ENCODE data around the gene VRK1. TPM values are rescaled to one million over a fixed set of nuclear protein-coding genes. Genes with fewer than 3 reads are reported as not detected.
"Not testable (repeated sequence)": the region's sequence is repeated elsewhere in the genome, so short reads cannot be mapped to it uniquely, and the experiment has no call there.

The VRK1 gene
- total and polyA plus RNA-seq, 7 experiments from 2014 or later: 28.5 to 52.2 (median 40.7) TPM

DNA sequence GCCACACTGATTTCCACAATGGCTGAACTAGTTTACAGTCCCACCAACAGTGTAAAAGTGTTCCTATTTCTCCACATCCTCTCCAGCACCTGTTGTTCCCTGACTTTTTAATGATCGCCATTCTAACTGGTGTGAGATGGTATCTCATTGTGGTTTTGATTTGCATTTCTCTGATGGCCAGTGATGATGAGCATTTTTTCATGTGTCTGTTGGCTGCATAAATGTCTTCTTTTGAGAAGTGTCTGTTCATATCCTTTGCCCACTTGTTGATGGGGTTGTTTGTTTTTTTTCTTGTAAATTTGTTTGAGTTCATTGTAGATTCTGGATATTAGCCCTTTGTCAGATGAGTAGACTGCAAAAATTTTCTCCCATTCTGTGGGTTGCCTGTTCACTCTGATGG is 32.0 kb upstream of the VRK1 start:
- H3K4me1 ChIP-seq (ENCODE audit: control insufficient read depth in 2 of 2, insufficient read depth in 2 of 2, low read length in 2 of 2); CTCF ChIA-PET; ATAC-seq; H3K4me1 Mint-ChIP-seq; POLR2A ChIA-PET; H3K9me3 Mint-ChIP-seq; H3K4me3 ChIP-seq (ENCODE audit: low read length); intact Hi-C loops (cut with micrococcal nuclease); H3K27ac Mint-ChIP-seq; H3K27ac ChIP-seq (ENCODE audit: low read depth, low read length); H3K36me3 ChIP-seq (ENCODE audit: control insufficient read depth in 2 of 3, insufficient read depth in 3 of 3, low read length in 3 of 3); DNase-seq; H3K9me3 ChIP-seq (ENCODE audit: control insufficient read depth in 2 of 3, low read length in 3 of 3); H3K4me3 Mint-ChIP-seq; H3K36me3 Mint-ChIP-seq; H3K27me3 ChIP-seq (ENCODE audit: control insufficient read depth in 2 of 2, insufficient read depth in 2 of 2, low read length in 2 of 2): not testable (repeated sequence)
- H3K27me3 Mint-ChIP-seq: peaks cover 7 to 30% (median 24%) of the 10 kb centered on the region in 5 donors

DNA sequence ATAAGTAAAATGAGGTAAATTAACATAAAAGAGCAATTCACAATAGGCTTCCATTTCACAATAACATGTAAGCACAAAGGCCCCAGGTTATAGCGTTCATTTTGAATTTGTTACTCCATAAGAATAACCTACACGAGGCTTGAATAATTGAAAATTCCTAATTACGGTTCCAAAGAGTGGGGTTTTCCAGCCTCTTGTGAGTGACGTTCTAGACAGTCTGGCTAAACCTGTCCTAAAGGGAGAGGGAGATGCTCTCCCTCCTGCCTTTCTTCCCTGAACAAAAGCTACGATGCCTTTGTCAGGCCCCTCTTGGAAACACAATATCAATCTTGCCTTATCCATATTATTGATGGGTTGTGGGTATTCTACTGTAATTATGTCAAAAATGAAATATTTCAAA is 24.3 kb upstream of the VRK1 start:
- POLR2A ChIA-PET: no interaction called here
- no peak overlapping the region for H3K27ac ChIP-seq (ENCODE audit: low read depth, low read length)
- Mint-ChIP-seq H3K36me3 (peaks cover 0 to 4% (median 0%) of the 10 kb centered on the region in 5 donors), H3K4me1 (peaks cover 0 to 2% (median 0%) of the 10 kb centered on the region in 7 donors), H3K27me3 (peaks cover 2 to 42% (median 38%) of the 10 kb centered on the region in 5 donors), H3K9me3 (peaks cover 0 to 1% (median 0%) of the 10 kb centered on the region in 11 donors), H3K4me3 (no peak overlapping the region), H3K27ac (no peak overlapping the region)
- no peaks in the 10 kb centered on the region for H3K9me3 ChIP-seq (ENCODE audit: control insufficient read depth in 2 of 3, low read length in 3 of 3)
- no peak overlapping the region for H3K4me3 ChIP-seq (ENCODE audit: low read length)
- ATAC-seq (no peak), DNase-seq (no peak)
- no peaks in the 10 kb centered on the region for H3K36me3 ChIP-seq (ENCODE audit: control insufficient read depth in 2 of 3, insufficient read depth in 3 of 3, low read length in 3 of 3)
- intact Hi-C loops (cut with micrococcal nuclease): no loop called here
- CTCF ChIA-PET: no interaction called here
- no peaks in the 10 kb centered on the region for H3K4me1 ChIP-seq (ENCODE audit: control insufficient read depth in 2 of 2, insufficient read depth in 2 of 2, low read length in 2 of 2)
- H3K27me3 ChIP-seq (ENCODE audit: control insufficient read depth in 2 of 2, insufficient read depth in 2 of 2, low read length in 2 of 2): peaks cover 0 to 3% of the 10 kb centered on the region in 2 donors

- Histone ChIP-seq H3K9me3 (ENCODE audit: control insufficient read depth in 2 of 3, low read length in 3 of 3) (no peaks in the 10 kb centered on the region), H3K27ac (ENCODE audit: low read depth, low read length) (no peak overlapping the region), H3K27me3 (ENCODE audit: control insufficient read depth in 2 of 2, insufficient read depth in 2 of 2, low read length in 2 of 2) (no peaks in the 10 kb centered on the region), H3K4me1 (ENCODE audit: control insufficient read depth in 2 of 2, insufficient read depth in 2 of 2, low read length in 2 of 2) (no peaks in the 10 kb centered on the region), H3K4me3 (ENCODE audit: low read length) (no peak overlapping the region), H3K36me3 (ENCODE audit: control insufficient read depth in 2 of 3, insufficient read depth in 3 of 3, low read length in 3 of 3) (no peaks in the 10 kb centered on the region)
- no peak overlapping the region for H3K4me3 Mint-ChIP-seq
- ATAC-seq: no peak
- peaks cover 7 to 17% (median 10%) of the 10 kb centered on the region in 5 donors for H3K27me3 Mint-ChIP-seq
- peaks cover 0 to 2% (median 0%) of the 10 kb centered on the region in 11 donors for H3K9me3 Mint-ChIP-seq
- POLR2A ChIA-PET: no interaction called here
- CTCF ChIA-PET: no interaction called here
- no peak for DNase-seq
- no peak overlapping the region for H3K27ac Mint-ChIP-seq
- peaks cover 0 to 4% (median 0%) of the 10 kb centered on the region in 5 donors for H3K36me3 Mint-ChIP-seq
- intact Hi-C loops (cut with micrococcal nuclease): no loop called here
- no peaks in the 10 kb centered on the region for H3K4me1 Mint-ChIP-seq
Measured at GRCh38 chr14:96776791-96777190, 20.4 kb upstream of the VRK1 start.

DNA sequence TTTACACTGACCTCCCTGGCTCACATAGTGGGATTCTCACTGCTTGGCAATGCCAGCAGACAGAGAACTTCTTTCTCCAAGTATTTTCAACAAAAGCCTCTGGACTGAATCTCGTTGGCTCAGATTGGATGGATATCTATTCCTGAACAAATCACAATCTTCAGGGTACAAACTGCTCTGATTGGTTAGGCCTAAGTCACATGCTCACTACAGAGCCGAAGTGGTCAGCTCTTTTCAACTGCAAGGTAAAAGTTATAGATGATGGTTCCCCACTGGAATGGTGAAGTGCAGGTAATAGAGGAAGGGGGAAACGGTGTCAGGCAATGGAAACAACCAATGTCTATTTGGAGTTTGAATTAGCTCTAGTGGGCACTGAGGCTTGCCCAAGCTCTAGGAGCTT is 16.7 kb upstream of the VRK1 start:
- Mint-ChIP-seq H3K4me1 (peaks cover 0 to 1% (median 0%) of the 10 kb centered on the region in 7 donors), H3K27ac (no peak overlapping the region), H3K36me3 (no peaks in the 10 kb centered on the region), H3K4me3 (no peak overlapping the region), H3K9me3 (peaks cover 0 to 2% (median 0%) of the 10 kb centered on the region in 11 donors), H3K27me3 (peaks cover 0 to 25% (median 13%) of the 10 kb centered on the region in 5 donors)
- Histone ChIP-seq H3K4me1 (ENCODE audit: control insufficient read depth in 2 of 2, insufficient read depth in 2 of 2, low read length in 2 of 2) (no peaks in the 10 kb centered on the region), H3K4me3 (ENCODE audit: low read length) (no peak overlapping the region), H3K36me3 (ENCODE audit: control insufficient read depth in 2 of 3, insufficient read depth in 3 of 3, low read length in 3 of 3) (no peaks in the 10 kb centered on the region), H3K9me3 (ENCODE audit: control insufficient read depth in 2 of 3, low read length in 3 of 3) (no peaks in the 10 kb centered on the region), H3K27ac (ENCODE audit: low read depth, low read length) (no peak overlapping the region), H3K27me3 (ENCODE audit: control insufficient read depth in 2 of 2, insufficient read depth in 2 of 2, low read length in 2 of 2) (no peaks in the 10 kb centered on the region)
- ATAC-seq: no peak
- intact Hi-C loops (cut with micrococcal nuclease): no loop called here
- CTCF ChIA-PET: no interaction called here
- POLR2A ChIA-PET: interaction anchor here (0.6 kb wide), 1 partner anchor 1423 kb away, joined by 3 read pairs; no protein-coding TSS in a partner anchor
- DNase-seq: no peak

GRCh38 chr14:96781371-96781770 is 15.8 kb upstream of the VRK1 start:
- no peak for DNase-seq
- CTCF ChIA-PET: no interaction called here
- H3K27ac ChIP-seq (ENCODE audit: low read depth, low read length): no peak overlapping the region
- POLR2A ChIA-PET: no interaction called here
- intact Hi-C loops (cut with micrococcal nuclease): no loop called here
- H3K36me3 Mint-ChIP-seq: no peaks in the 10 kb centered on the region
- H3K27me3 Mint-ChIP-seq: peaks cover 0 to 34% (median 13%) of the 10 kb centered on the region in 5 donors
- H3K9me3 Mint-ChIP-seq: peaks cover 0 to 2% (median 0%) of the 10 kb centered on the region in 11 donors
- H3K9me3 ChIP-seq (ENCODE audit: control insufficient read depth in 2 of 3, low read length in 3 of 3): no peaks in the 10 kb centered on the region
- H3K27ac Mint-ChIP-seq: no peak overlapping the region
- peaks cover 0 to 1% (median 0%) of the 10 kb centered on the region in 7 donors for H3K4me1 Mint-ChIP-seq
- no peaks in the 10 kb centered on the region for H3K4me1 ChIP-seq (ENCODE audit: control insufficient read depth in 2 of 2, insufficient read depth in 2 of 2, low read length in 2 of 2)
- H3K4me3 ChIP-seq (ENCODE audit: low read length): no peak overlapping the region
- H3K27me3 ChIP-seq (ENCODE audit: control insufficient read depth in 2 of 2, insufficient read depth in 2 of 2, low read length in 2 of 2): no peaks in the 10 kb centered on the region
- ATAC-seq: no peak
- no peaks in the 10 kb centered on the region for H3K36me3 ChIP-seq (ENCODE audit: control insufficient read depth in 2 of 3, insufficient read depth in 3 of 3, low read length in 3 of 3)
- no peak overlapping the region for H3K4me3 Mint-ChIP-seq

GRCh38 chr14:96782436-96782835 is 14.7 kb upstream of the VRK1 start:
- POLR2A ChIA-PET: no interaction called here
- Histone ChIP-seq H3K27me3 (ENCODE audit: control insufficient read depth in 2 of 2, insufficient read depth in 2 of 2, low read length in 2 of 2) (no peaks in the 10 kb centered on the region), H3K4me3 (ENCODE audit: low read length) (no peak overlapping the region), H3K36me3 (ENCODE audit: control insufficient read depth in 2 of 3, insufficient read depth in 3 of 3, low read length in 3 of 3) (no peaks in the 10 kb centered on the region), H3K9me3 (ENCODE audit: control insufficient read depth in 2 of 3, low read length in 3 of 3) (no peaks in the 10 kb centered on the region), H3K27ac (ENCODE audit: low read depth, low read length) (no peak overlapping the region), H3K4me1 (ENCODE audit: control insufficient read depth in 2 of 2, insufficient read depth in 2 of 2, low read length in 2 of 2) (no peaks in the 10 kb centered on the region)
- no peaks in the 10 kb centered on the region for H3K36me3 Mint-ChIP-seq
- intact Hi-C loops (cut with micrococcal nuclease): no loop called here
- no peak overlapping the region for H3K4me3 Mint-ChIP-seq
- H3K4me1 Mint-ChIP-seq: peaks cover 0 to 1% (median 0%) of the 10 kb centered on the region in 7 donors
- no peak for DNase-seq
- H3K9me3 Mint-ChIP-seq: peaks cover 0 to 2% (median 0%) of the 10 kb centered on the region in 11 donors
- no peak overlapping the region for H3K27ac Mint-ChIP-seq
- ATAC-seq: no peak
- peaks cover 0 to 39% (median 13%) of the 10 kb centered on the region in 5 donors for H3K27me3 Mint-ChIP-seq
- CTCF ChIA-PET: no interaction called here

GRCh38 chr14:96783043-96783914 is 13.9 kb upstream of the VRK1 start:
- no peaks in the 10 kb centered on the region for H3K27me3 ChIP-seq (ENCODE audit: control insufficient read depth in 2 of 2, insufficient read depth in 2 of 2, low read length in 2 of 2)
- ATAC-seq (no peak), DNase-seq (no peak)
- ChIA-PET CTCF (interaction anchor here (0.6 kb wide), 1 partner anchor 439 kb away, joined by 3 read pairs; no protein-coding TSS in a partner anchor), POLR2A (no interaction called here)
- H3K27ac Mint-ChIP-seq: no peak overlapping the region
- no peak overlapping the region for H3K27ac ChIP-seq (ENCODE audit: low read depth, low read length)
- H3K9me3 ChIP-seq (ENCODE audit: control insufficient read depth in 2 of 3, low read length in 3 of 3): no peaks in the 10 kb centered on the region
- peaks cover 0 to 1% (median 0%) of the 10 kb centered on the region in 7 donors for H3K4me1 Mint-ChIP-seq
- no peaks in the 10 kb centered on the region for H3K36me3 ChIP-seq (ENCODE audit: control insufficient read depth in 2 of 3, insufficient read depth in 3 of 3, low read length in 3 of 3)
- intact Hi-C loops (cut with micrococcal nuclease): no loop called here
- H3K36me3 Mint-ChIP-seq: no peaks in the 10 kb centered on the region
- no peak overlapping the region for H3K4me3 Mint-ChIP-seq
- no peaks in the 10 kb centered on the region for H3K4me1 ChIP-seq (ENCODE audit: control insufficient read depth in 2 of 2, insufficient read depth in 2 of 2, low read length in 2 of 2)
- H3K4me3 ChIP-seq (ENCODE audit: low read length): no peak overlapping the region
- no peaks in the 10 kb centered on the region for H3K9me3 Mint-ChIP-seq
- H3K27me3 Mint-ChIP-seq: peaks cover 0 to 44% (median 13%) of the 10 kb centered on the region in 5 donors

Data from naive thymus-derived CD4-positive, alpha-beta T cell (primary cell).